KMS-11 (cell line): ENCODE measurements around the gene CALML3.

Experiments used
- H2AFZ ChIP-seq: fragments of 200-600 bp; sonication (generic); 2 replicates; pipeline ENCODE4 v1.6.1; 2016; ENCODE audit warnings: antibody characterized with exemption, mixed run types, low read depth
- H3K27ac ChIP-seq: fragments of 200-600 bp; sonication (generic); 2 replicates; pipeline ENCODE4 v1.6.1; 2016; ENCODE audit warnings: mild to moderate bottlenecking, mixed run types
- H3K27me3 ChIP-seq: fragments of 200-600 bp; sonication (generic); 2 replicates; pipeline ENCODE4 v1.6.1; 2017; ENCODE audit warnings: mild to moderate bottlenecking, low read depth, mixed run types, moderate library complexity; ENCODE audit not compliant: insufficient read depth
- H3K36me3 ChIP-seq: fragments of 200-600 bp; sonication (generic); 2 replicates; pipeline ENCODE4 v1.6.1; 2017; ENCODE audit warnings: mild to moderate bottlenecking, mixed run types; ENCODE audit not compliant: insufficient read depth
- H3K4me1 ChIP-seq: fragments of 200-600 bp; sonication (generic); 2 replicates; pipeline ENCODE4 v1.6.1; 2016; ENCODE audit warnings: mild to moderate bottlenecking, low read depth, mixed run types; ENCODE audit not compliant: poor library complexity, severe bottlenecking
- H3K4me2 ChIP-seq: fragments of 200-600 bp; sonication (generic); 2 replicates; pipeline ENCODE4 v1.7.0; 2016; ENCODE audit warnings: mild to moderate bottlenecking, mixed run types
- H3K4me3 ChIP-seq: fragments of 200-600 bp; sonication (generic); IDR thresholded peaks from 2 replicates; pipeline ENCODE4 v1.6.1; 2017; ENCODE audit warnings: low read depth, low read length, mixed read lengths; ENCODE audit not compliant: insufficient read depth
- H3K79me2 ChIP-seq: fragments of 200-600 bp; sonication (generic); 2 replicates; pipeline ENCODE4 v1.6.1; 2016; ENCODE audit warnings: low read depth, mixed run types; ENCODE audit not compliant: insufficient read depth
- H3K9ac ChIP-seq: fragments of 200-600 bp; sonication (generic); 2 replicates; pipeline ENCODE4 v1.6.1; 2016; ENCODE audit warnings: mild to moderate bottlenecking, mixed run types
- H4K20me1 ChIP-seq: fragments of 200-600 bp; sonication (generic); 2 replicates; pipeline ENCODE4 v1.6.1; 2016; ENCODE audit warnings: mild to moderate bottlenecking, mixed run types; ENCODE audit not compliant: insufficient read depth
- CTCF ChIP-seq: fragments of 200-600 bp; sonication (generic); conservative IDR thresholded peaks from 2 replicates; pipeline ENCODE4 v1.6.1; 2017; ENCODE audit warnings: low read depth, mild to moderate bottlenecking, antibody characterized with exemption, low read length, moderate library complexity, mixed read lengths

The CALML3 gene

GRCh38 chr10:5530412-5530806, 5.6 kb downstream of the CALML3 start:
- no peaks in the 10 kb centered on the region for H4K20me1 ChIP-seq

GRCh38 chr10:5530846-5531557, 6.2 kb downstream of the CALML3 start:
- no peaks in the 10 kb centered on the region for H4K20me1 ChIP-seq
- no peaks in the 10 kb centered on the region for H3K36me3 ChIP-seq
- no peak for TF ChIP-seq CTCF
- no peak overlapping the region for H3K4me3 ChIP-seq
- no peaks in the 10 kb centered on the region for H3K27me3 ChIP-seq
- H3K9ac ChIP-seq = no peak overlapping the region
- H3K4me2 ChIP-seq = no peak overlapping the region
- H3K4me1 ChIP-seq = no peaks in the 10 kb centered on the region
- no peaks in the 10 kb centered on the region for H3K79me2 ChIP-seq
- H3K27ac ChIP-seq = no peak overlapping the region
- H2AFZ ChIP-seq = no peak overlapping the region

More at GRCh38 chr10:5530412-5530806, 5.6 kb downstream of the CALML3 start:
- H3K27ac ChIP-seq = no peak overlapping the region
- H3K4me2 ChIP-seq = no peak overlapping the region
- no peak overlapping the region for H2AFZ ChIP-seq
- no peak overlapping the region for H3K4me3 ChIP-seq
- no peaks in the 10 kb centered on the region for H3K79me2 ChIP-seq
- H3K9ac ChIP-seq = no peak overlapping the region
- no peaks in the 10 kb centered on the region for H3K36me3 ChIP-seq
- no peaks in the 10 kb centered on the region for H3K4me1 ChIP-seq
- H3K27me3 ChIP-seq = no peaks in the 10 kb centered on the region
- TF ChIP-seq CTCF = no peak

GRCh38 chr10:5531558-5532306, 7.0 kb downstream of the CALML3 start:
- no peaks in the 10 kb centered on the region for H3K27me3 ChIP-seq
- H3K79me2 ChIP-seq = no peaks in the 10 kb centered on the region
- H3K4me1 ChIP-seq = no peaks in the 10 kb centered on the region
- no peak overlapping the region for H3K27ac ChIP-seq
- no peak overlapping the region for H3K4me2 ChIP-seq
- H3K9ac ChIP-seq = no peak overlapping the region
- no peaks in the 10 kb centered on the region for H3K36me3 ChIP-seq
- no peak overlapping the region for H2AFZ ChIP-seq
- no peaks in the 10 kb centered on the region for H4K20me1 ChIP-seq
- H3K4me3 ChIP-seq = no peak overlapping the region
- TF ChIP-seq CTCF = no peak

GRCh38 chr10:5532307-5532605, 7.5 kb downstream of the CALML3 start:
- no peak overlapping the region for H3K27ac ChIP-seq
- no peak overlapping the region for H3K4me3 ChIP-seq
- no peak overlapping the region for H2AFZ ChIP-seq
- H3K4me1 ChIP-seq = no peaks in the 10 kb centered on the region
- H3K36me3 ChIP-seq = no peaks in the 10 kb centered on the region
- no peaks in the 10 kb centered on the region for H4K20me1 ChIP-seq
- H3K79me2 ChIP-seq = no peaks in the 10 kb centered on the region
- no peak for TF ChIP-seq CTCF
- H3K27me3 ChIP-seq = no peaks in the 10 kb centered on the region
- no peak overlapping the region for H3K4me2 ChIP-seq
- no peak overlapping the region for H3K9ac ChIP-seq
